Mesenteric fat pad (tissue), 1 donor: ENCODE results near the gene NRM. TPM values are rescaled to one million over a fixed set of nuclear protein-coding genes. Genes with fewer than 3 reads are reported as not detected.
"Not testable (repeated sequence)": the region's sequence is repeated elsewhere in the genome, so short reads cannot be mapped to it uniquely, and the experiment has no call there.

ENCODE experiments used
- DNase-seq: peaks from one replicate; pipeline ENCODE4 v3.0.0-alpha.2; 2020; ENCODE audit warnings: low spot score
- long read RNA-seq: library from polyadenylated mRNA; unstranded; transcript quantifications from one replicate; pipeline ENCODE4 v2.0.0, GENCODE V29; 2020
- total RNA-seq: library from RNA; stranded (reverse); fragmentation: NEBNext Ultra II Directional; extraction: Animal tissue kit (Norgen Biotek cat#: 25700); gene quantifications from one replicate; pipeline ENCODE4 v1.2.1, GENCODE V29; 2021
- donor health status: DM: yes; HTN: yes; CAD: no.

Gene NRM
- 7.3 TPM for total RNA-seq
- long read RNA-seq, transcript NRM-203 (4 exons, 1,734 nt), result major isoform, 6 of 9 reads
- long read RNA-seq, partial matches to known transcripts, result 0 of 9 reads
- long read RNA-seq, other reads (novel, unspliced or antisense), result 0 of 9 reads

GRCh38 chr6:30690403-30691207, at the start of gene NRM:
Gene NRM (minus strand): TSS chr6:30690984. CDS start chr6:30690974, 10 bp downstream.
- peak; percentile 92 for DNase-seq

- no peak for DNase-seq
These were observed 49.7 kb upstream of the NRM start for GRCh38 chr6:30740540-30740870.

- no peak for DNase-seq
These were observed 47.7 kb upstream of the NRM start for GRCh38 chr6:30738532-30738931.

- no peak for DNase-seq
These were observed 45.0 kb upstream of the NRM start for GRCh38 chr6:30735668-30736314.

GRCh38 chr6:30732237-30732943, 41.6 kb upstream of the NRM start:
- DNase-seq, result no peak

- no peak for DNase-seq
These were observed 40.0 kb upstream of the NRM start for GRCh38 chr6:30730601-30731435.

- DNase-seq, result no peak
These were observed 37.3 kb upstream of the NRM start for GRCh38 chr6:30727920-30728553.

- no peak for DNase-seq
These were observed 36.0 kb upstream of the NRM start for GRCh38 chr6:30726506-30727413.

GRCh38 chr6:30725713-30726505, 35.1 kb upstream of the NRM start:
- no peak for DNase-seq

GRCh38 chr6:30724906-30725667, 34.3 kb upstream of the NRM start:
- no peak for DNase-seq

GRCh38 chr6:30723843-30724741, 33.3 kb upstream of the NRM start:
- not testable (repeated sequence) for DNase-seq

- DNase-seq, result not testable (repeated sequence)
These were observed 32.5 kb upstream of the NRM start for GRCh38 chr6:30723159-30723842.

- DNase-seq, result no peak
These were observed 31.7 kb upstream of the NRM start for GRCh38 chr6:30722280-30723112.

- DNase-seq, result not testable (repeated sequence)
These were observed 31.2 kb upstream of the NRM start for GRCh38 chr6:30722025-30722279.

GRCh38 chr6:30721198-30722024, 30.6 kb upstream of the NRM start:
- DNase-seq, result peak; percentile 97
